Peyer's patch (tissue), 4 donors: ENCODE data around the gene SLC25A21. TPM values are rescaled to one million over a fixed set of nuclear protein-coding genes. Genes with fewer than 3 reads are reported as not detected.

Source experiments
- DNase-seq, 3 donors: peaks; one replicate each; pipeline ENCODE4 v3.0.0-alpha.2; 2017 to 2019
- H3K27ac ChIP-seq, 4 donors: fragments of 200-600 bp; sonication (generic); one replicate each; pipeline ENCODE4 v1.5.1; 2016 to 2019
- H3K27me3 ChIP-seq, 2 donors: fragments of 200-600 bp; sonication (generic); one replicate each; pipeline ENCODE4 v1.5.1; 2019
- H3K36me3 ChIP-seq, 3 donors: fragments of 200-600 bp; sonication (generic); one replicate each; pipeline ENCODE4 v1.5.1; 2016 to 2019
- H3K4me1 ChIP-seq, 4 donors: fragments of 200-600 bp; sonication (generic); one replicate each; pipeline ENCODE4 v1.5.1; 2016 to 2019
- H3K4me3 ChIP-seq, 4 donors: fragments of 200-600 bp; sonication (generic); 1 replicate in 3 of 4; 2 replicates in 1 of 4; pipeline ENCODE4 v1.5.1; 2016 to 2019; ENCODE audit warnings: mild to moderate bottlenecking in 1 of 4
- H3K9me3 ChIP-seq, 4 donors: fragments of 200-600 bp; sonication (generic); one replicate each; pipeline ENCODE4 v1.5.1; 2016 to 2019; ENCODE audit warnings: mild to moderate bottlenecking in 1 of 4
- POLR2A ChIP-seq, 2 donors: fragments of 450-650 bp; IDR thresholded peaks; one replicate each; pipeline ENCODE4 v1.5.1; 2017; ENCODE audit warnings: antibody characterized with exemption in 2 of 2, mild to moderate bottlenecking in 2 of 2, moderate library complexity in 2 of 2
- total RNA-seq, 4 donors: library from RNA; depleted of rRNA; stranded (reverse); fragments of >200 nt; gene quantifications; one replicate each; pipeline ENCODE4 v1.1.0, GENCODE V29; 2016
- TF ChIP-seq, protein P1 (sequence below), 6 experiments: fragments of 450-650 bp in 4 of 6; fragments of 200-600 bp in 2 of 6; sonication (generic) in 1 of 6; IDR thresholded peaks; one replicate each; pipeline ENCODE4 v1.5.1; 2017 to 2019; ENCODE audit warnings: antibody characterized with exemption in 6 of 6, mild to moderate bottlenecking in 3 of 6, moderate library complexity in 1 of 6

Gene SLC25A21
- total RNA-seq, 4 donors from 2014 or later = 0.70 to 1.6 TPM; not detected in 2

DNA sequence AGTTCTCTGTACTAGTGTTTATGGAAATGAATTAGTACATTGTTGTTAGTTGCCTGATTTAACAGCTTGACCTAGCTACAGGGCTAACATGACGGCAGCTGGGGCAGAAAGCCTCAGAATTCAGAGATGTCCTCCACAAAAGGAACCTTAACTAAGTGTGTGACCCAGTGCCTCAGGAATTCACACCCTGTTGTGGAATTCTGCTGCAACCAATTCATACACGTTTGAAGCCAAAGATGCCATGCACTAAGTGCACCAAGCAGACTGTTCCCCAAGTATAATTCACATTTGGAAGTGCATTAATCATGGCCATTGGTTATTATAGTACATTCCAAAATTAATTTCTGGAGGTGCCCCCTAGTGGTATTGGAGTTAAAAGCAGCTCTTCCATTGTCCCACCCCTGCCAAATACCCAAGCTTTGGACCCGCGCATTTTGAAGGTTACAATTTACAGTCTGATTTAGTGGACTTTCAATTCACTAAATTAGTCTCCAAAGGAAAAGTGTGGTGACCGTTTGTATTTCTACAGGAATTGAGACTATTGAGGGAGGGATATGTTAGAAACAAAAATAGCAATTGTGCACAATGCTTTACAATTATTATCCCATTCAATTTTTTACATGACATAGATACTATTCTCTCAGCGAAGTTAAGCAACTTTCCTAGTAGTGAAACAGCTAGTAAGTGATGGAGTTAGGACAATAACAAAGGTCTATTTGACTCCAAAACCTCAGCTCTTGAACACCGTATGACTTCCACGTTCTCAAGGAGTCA lies 424.8 kb downstream of the SLC25A21 start:
- H3K4me3 ChIP-seq = no peak overlapping the region
- no peaks in the 10 kb centered on the region for H3K9me3 ChIP-seq
- no peak for DNase-seq
- no peaks in the 10 kb centered on the region for H3K36me3 ChIP-seq
- no peaks in the 10 kb centered on the region for H3K27me3 ChIP-seq
- no peaks in the 10 kb centered on the region for H3K4me1 ChIP-seq
- TF ChIP-seq, protein P1, sequence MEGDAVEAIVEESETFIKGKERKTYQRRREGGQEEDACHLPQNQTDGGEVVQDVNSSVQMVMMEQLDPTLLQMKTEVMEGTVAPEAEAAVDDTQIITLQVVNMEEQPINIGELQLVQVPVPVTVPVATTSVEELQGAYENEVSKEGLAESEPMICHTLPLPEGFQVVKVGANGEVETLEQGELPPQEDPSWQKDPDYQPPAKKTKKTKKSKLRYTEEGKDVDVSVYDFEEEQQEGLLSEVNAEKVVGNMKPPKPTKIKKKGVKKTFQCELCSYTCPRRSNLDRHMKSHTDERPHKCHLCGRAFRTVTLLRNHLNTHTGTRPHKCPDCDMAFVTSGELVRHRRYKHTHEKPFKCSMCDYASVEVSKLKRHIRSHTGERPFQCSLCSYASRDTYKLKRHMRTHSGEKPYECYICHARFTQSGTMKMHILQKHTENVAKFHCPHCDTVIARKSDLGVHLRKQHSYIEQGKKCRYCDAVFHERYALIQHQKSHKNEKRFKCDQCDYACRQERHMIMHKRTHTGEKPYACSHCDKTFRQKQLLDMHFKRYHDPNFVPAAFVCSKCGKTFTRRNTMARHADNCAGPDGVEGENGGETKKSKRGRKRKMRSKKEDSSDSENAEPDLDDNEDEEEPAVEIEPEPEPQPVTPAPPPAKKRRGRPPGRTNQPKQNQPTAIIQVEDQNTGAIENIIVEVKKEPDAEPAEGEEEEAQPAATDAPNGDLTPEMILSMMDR (IDR thresholded peaks at IDR 0.05) = peak in 2 of 6 experiments; percentile 19 to 26
- TF ChIP-seq POLR2A (IDR thresholded peaks at IDR 0.05) = no peak
- H3K27ac ChIP-seq = no peak overlapping the region

DNA sequence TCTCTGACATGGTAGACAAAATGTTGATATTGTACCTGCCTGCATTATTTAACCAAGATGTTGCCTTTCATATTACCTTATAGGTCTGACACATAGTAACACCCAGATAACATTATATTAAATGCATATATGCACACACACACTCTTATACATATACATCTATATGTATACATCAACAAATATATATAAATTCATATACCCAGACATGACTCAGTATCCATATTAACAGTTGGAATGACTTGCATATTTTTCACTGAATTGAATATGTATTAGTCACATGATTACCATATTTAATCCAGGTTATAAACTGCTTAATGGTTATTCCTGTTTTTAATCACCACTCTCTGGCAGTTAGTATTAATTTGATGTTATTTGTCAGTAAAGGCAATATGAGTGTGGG lies 425.5 kb downstream of the SLC25A21 start:
- Histone ChIP-seq H3K9me3 (no peaks in the 10 kb centered on the region), H3K27me3 (no peaks in the 10 kb centered on the region), H3K4me1 (no peaks in the 10 kb centered on the region), H3K27ac (no peak overlapping the region), H3K4me3 (no peak overlapping the region), H3K36me3 (no peaks in the 10 kb centered on the region)
- TF ChIP-seq POLR2A (IDR thresholded peaks at IDR 0.05) = no peak
- TF ChIP-seq, protein P1 (IDR thresholded peaks at IDR 0.05) = no peak
- DNase-seq = no peak

DNA sequence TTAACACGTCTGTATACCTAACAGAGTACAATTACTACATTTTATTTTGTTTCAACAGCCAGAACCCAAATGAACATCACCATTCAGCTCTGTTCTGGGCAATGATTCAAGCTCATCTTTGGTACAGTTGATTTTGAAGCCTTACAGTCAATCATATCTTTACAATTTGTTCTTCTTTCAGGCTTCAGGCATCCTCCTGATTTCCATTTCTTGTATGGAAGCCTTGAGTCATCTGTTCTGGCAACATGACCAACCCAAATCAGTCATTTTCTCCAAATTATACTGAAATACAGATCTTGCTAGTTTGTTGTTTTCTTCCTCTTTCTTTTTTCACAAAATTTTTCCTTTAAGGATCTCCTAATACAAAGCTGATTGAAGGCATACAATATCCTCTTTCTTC lies 430.5 kb downstream of the SLC25A21 start:
- no peaks in the 10 kb centered on the region for H3K36me3 ChIP-seq
- TF ChIP-seq, protein P1 (IDR thresholded peaks at IDR 0.05) = no peak
- no peak for TF ChIP-seq POLR2A (IDR thresholded peaks at IDR 0.05)
- no peaks in the 10 kb centered on the region for H3K9me3 ChIP-seq
- H3K27me3 ChIP-seq = no peaks in the 10 kb centered on the region
- no peak for DNase-seq
- H3K27ac ChIP-seq = no peak overlapping the region
- H3K4me1 ChIP-seq = no peaks in the 10 kb centered on the region
- no peak overlapping the region for H3K4me3 ChIP-seq

DNA sequence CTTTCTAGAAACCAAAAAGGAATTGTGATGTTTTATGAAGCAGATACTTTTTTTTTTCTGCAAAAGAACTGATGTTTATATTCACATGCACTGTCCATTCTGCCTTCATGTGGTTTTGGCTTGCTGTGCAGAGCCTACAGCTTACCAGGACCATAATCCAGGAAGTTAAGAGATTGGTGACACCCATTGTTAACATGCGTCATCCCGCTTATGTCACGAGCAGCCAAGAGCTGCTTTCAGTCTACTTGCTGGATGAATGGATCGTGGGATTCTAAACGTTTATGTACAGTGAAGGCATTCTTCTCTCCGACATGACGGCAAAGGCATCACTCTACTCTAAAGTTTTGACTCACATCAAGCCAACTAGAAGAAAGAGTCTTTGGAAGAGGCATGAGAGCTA lies 434.1 kb downstream of the SLC25A21 start:
- Histone ChIP-seq H3K9me3 (no peaks in the 10 kb centered on the region), H3K4me1 (no peaks in the 10 kb centered on the region), H3K36me3 (no peaks in the 10 kb centered on the region), H3K27me3 (no peaks in the 10 kb centered on the region), H3K4me3 (no peak overlapping the region), H3K27ac (no peak overlapping the region)
- no peak for DNase-seq
- TF ChIP-seq, protein P1 (IDR thresholded peaks at IDR 0.05) = no peak
- no peak for TF ChIP-seq POLR2A (IDR thresholded peaks at IDR 0.05)

DNA sequence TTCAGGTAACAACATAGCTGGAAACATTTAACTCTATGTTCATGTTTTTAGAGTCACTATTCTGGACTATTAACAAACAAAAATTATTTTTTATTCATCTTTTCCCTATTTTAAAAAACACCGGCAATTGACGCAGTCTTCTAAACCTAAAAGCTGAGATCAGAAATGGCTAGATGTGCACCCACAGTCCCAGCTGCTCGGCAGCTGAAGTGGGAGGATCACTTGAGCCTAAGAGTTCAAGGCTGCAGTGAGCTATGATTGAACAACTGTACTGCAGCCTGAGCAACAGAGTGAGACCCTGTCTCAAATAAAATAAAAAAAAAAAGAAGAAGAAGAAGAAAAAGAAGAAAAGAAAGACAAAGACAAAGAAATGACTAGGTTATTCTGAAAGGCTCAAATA lies 446.3 kb downstream of the SLC25A21 start:
- no peak for DNase-seq
- H3K27me3 ChIP-seq = no peaks in the 10 kb centered on the region
- no peak overlapping the region for H3K27ac ChIP-seq
- H3K4me1 ChIP-seq = no peaks in the 10 kb centered on the region
- H3K4me3 ChIP-seq = no peak overlapping the region
- TF ChIP-seq, protein P1 (IDR thresholded peaks at IDR 0.05) = no peak
- no peak for TF ChIP-seq POLR2A (IDR thresholded peaks at IDR 0.05)
- H3K36me3 ChIP-seq = no peaks in the 10 kb centered on the region
- no peaks in the 10 kb centered on the region for H3K9me3 ChIP-seq
